Bone marrow (tissue), 2 donors: ENCODE results near the gene OLFM1.

Experiments
- DNase-seq, 2 donors: peaks; one replicate each; lab custom pipeline; 2025; lab: John Stamatoyannopoulos, UW

Gene OLFM1

GRCh38 chr9:135076876-135077430, 10.5 kb upstream of the OLFM1 start:
- no peak for DNase-seq

GRCh38 chr9:135077497-135078200, 9.8 kb upstream of the OLFM1 start:
- DNase-seq, result no peak

- DNase-seq, result no peak
These were observed 9.1 kb upstream of the OLFM1 start for GRCh38 chr9:135078361-135078821.

GRCh38 chr9:135079018-135079417, 8.4 kb upstream of the OLFM1 start:
- DNase-seq, result no peak

GRCh38 chr9:135079676-135080075, 7.8 kb upstream of the OLFM1 start:
- no peak for DNase-seq

GRCh38 chr9:135080286-135081263, 6.9 kb upstream of the OLFM1 start:
- no peak for DNase-seq

GRCh38 chr9:135081264-135081660, 6.2 kb upstream of the OLFM1 start:
- DNase-seq, result no peak

- no peak for DNase-seq
These were observed 5.7 kb upstream of the OLFM1 start for GRCh38 chr9:135081731-135082130.

GRCh38 chr9:135082536-135082935, 4.9 kb upstream of the OLFM1 start:
- DNase-seq, result no peak

- no peak for DNase-seq
These were observed 4.1 kb upstream of the OLFM1 start for GRCh38 chr9:135083241-135083810.

GRCh38 chr9:135083831-135084230, 3.6 kb upstream of the OLFM1 start:
- no peak for DNase-seq

GRCh38 chr9:135084262-135084661, 3.2 kb upstream of the OLFM1 start:
- no peak for DNase-seq

- DNase-seq, result no peak
These were observed 2.3 kb upstream of the OLFM1 start for GRCh38 chr9:135084881-135085760.

GRCh38 chr9:135085830-135086546, 1.5 kb upstream of the OLFM1 start:
- no peak for DNase-seq

- DNase-seq, result no peak
These were observed 625 bp upstream of the OLFM1 start for GRCh38 chr9:135086597-135087488.

- DNase-seq, result no peak
These were observed 455 bp downstream of the OLFM1 start for GRCh38 chr9:135087899-135088347.

- no peak for DNase-seq
These were observed 995 bp downstream of the OLFM1 start for GRCh38 chr9:135088348-135088978.

- DNase-seq, result no peak
These were observed 1.7 kb downstream of the OLFM1 start for GRCh38 chr9:135088979-135089847.
